NT2/D1 (cell line): ENCODE results near the gene MAL.

Experiments used
- SUZ12 ChIP-seq: IDR thresholded peaks from 2 replicates; pipeline ENCODE4 v1.6.1; 2011; ENCODE audit not compliant: insufficient read length, insufficient read depth; ENCODE audit errors: extremely low read depth
- YY1 ChIP-seq: IDR thresholded peaks from 2 replicates; pipeline ENCODE4 v1.6.1; 2011; ENCODE audit not compliant: insufficient read length, insufficient read depth
- ZNF274 ChIP-seq: IDR thresholded peaks from 2 replicates; pipeline ENCODE4 v1.6.1; 2011; ENCODE audit warnings: mild to moderate bottlenecking, low read depth, low read length

- TF ChIP-seq YY1 (no peak), ZNF274 (no peak), SUZ12 (no peak)
Observed at GRCh38 chr2:95008306-95008705, 17.2 kb upstream of the MAL start.
